HepG2 (cell line): ENCODE results near the gene SEMA3C. TPM values are rescaled to one million over a fixed set of nuclear protein-coding genes. Genes with fewer than 3 reads are reported as not detected.
A peak's percentile ranks its signal among the peaks of the same experiment; 100 is the strongest.
"Not testable (repeated sequence)": the region's sequence is repeated elsewhere in the genome, so short reads cannot be mapped to it uniquely, and the experiment has no call there.

ENCODE experiments used
- ATAC-seq: fragments of 200-7000 bp; cut with Tn5 transposase; 3 replicates; pipeline ENCODE4 v1.9.1; 2020; ENCODE audit warnings: mild to moderate bottlenecking, moderate library complexity
- BruUV-seq: library from RNA; stranded (reverse); fragments of 400-500 nt; replicated peaks from 2 replicates; lab custom pipeline; 2021; lab: Mats Ljungman, UMichigan
- CTCF ChIA-PET: fragments of 300-600 bp; formaldehyde crosslinking; extraction: SDS; loops from one replicate; lab custom pipeline; 2021; ENCODE audit warnings: low total read pairs, inconsistent platforms, low intra/inter-chr PET ratio; lab: Yijun Ruan, JAX
- POLR2A ChIA-PET: fragments of 350-600 bp; sonication (Branson Sonifier 250); formaldehyde crosslinking; loops from one replicate; lab custom pipeline; 2020; ENCODE audit warnings: antibody characterized with exemption, inconsistent platforms; lab: Yijun Ruan, JAX
- DNase-seq: peaks from one replicate; pipeline ENCODE4 v3.0.0-alpha.2; 2015; ENCODE audit warnings: low spot score
- FAIRE-seq: peaks from 3 replicates; lab custom pipeline; 2011; peaks lifted over from hg19 to GRCh38; lab: Jason Lieb, UNC
- H2AFZ ChIP-seq: one replicate; pipeline ENCODE4 v1.6.1; 2011; ENCODE audit warnings: low read length, inconsistent platforms
- H3K27ac ChIP-seq: fragments of 300-600 bp; 3 replicates; pipeline ENCODE4 v1.8.0; 2011; ENCODE audit warnings: mixed run types, mild to moderate bottlenecking, mixed read lengths, low read length, inconsistent platforms; ENCODE audit not compliant: insufficient read depth; ENCODE audit errors: extremely low read length
- H3K27me3 ChIP-seq, 2 experiments: fragments of 200-600 bp in 1 of 2; 2 replicates in 1 of 2; 3 replicates in 1 of 2; pipeline versions ENCODE4 v1.6.0 to v1.8.0; 2011; ENCODE audit warnings: low read length in 2 of 2, mild to moderate bottlenecking in 2 of 2, moderate library complexity in 2 of 2, inconsistent platforms in 1 of 2; ENCODE audit not compliant: insufficient read depth in 2 of 2, control insufficient read depth in 1 of 2
- H3K36me3 ChIP-seq, 2 experiments: fragments of 200-600 bp in 1 of 2; replicated peaks in 1 of 2; 2 replicates in 1 of 2; 3 replicates in 1 of 2; pipeline versions ENCODE4 v1.5.1 to v1.8.0; 2011; ENCODE audit warnings: low read length in 2 of 2, inconsistent platforms in 1 of 2; ENCODE audit not compliant: insufficient read depth in 2 of 2, control insufficient read depth in 1 of 2
- H3K4me1 ChIP-seq: 2 replicates; pipeline ENCODE4 v1.5.1; 2012; ENCODE audit warnings: low read length, inconsistent platforms; ENCODE audit not compliant: insufficient read depth
- H3K4me2 ChIP-seq: 2 replicates; pipeline ENCODE4 v1.6.0; 2011; ENCODE audit warnings: low read depth, low read length, inconsistent platforms
- H3K4me3 ChIP-seq, 3 experiments: fragments of 200-600 bp in 1 of 3; sonication (generic), shearing (Covaris generic) in 1 of 3; replicated peaks in 1 of 3; 2 replicates each; pipeline ENCODE4 v1.5.1; 2011 to 2016; ENCODE audit warnings: low read length in 3 of 3, inconsistent platforms in 2 of 3, low read depth in 2 of 3, mild to moderate bottlenecking in 2 of 3, control low read depth in 1 of 3, mixed read lengths in 1 of 3; ENCODE audit not compliant: insufficient read depth in 1 of 3
- H3K79me2 ChIP-seq: one replicate; pipeline ENCODE4 v1.6.1; 2011; ENCODE audit warnings: low read length, inconsistent platforms; ENCODE audit not compliant: insufficient read depth
- H3K9ac ChIP-seq: 2 replicates; pipeline ENCODE4 v1.6.0; 2011; ENCODE audit warnings: mild to moderate bottlenecking, low read depth, low read length, inconsistent platforms; ENCODE audit not compliant: insufficient read depth
- H3K9me3 ChIP-seq: 2 replicates; pipeline ENCODE4 v1.5.1; 2012; ENCODE audit warnings: mild to moderate bottlenecking, low read length
- H4K20me1 ChIP-seq: 2 replicates; pipeline ENCODE4 v1.6.0; 2011; ENCODE audit warnings: inconsistent platforms, mild to moderate bottlenecking, low read length, moderate library complexity; ENCODE audit not compliant: insufficient read depth
- CREB1 ChIP-seq, 2 experiments: fragments of 450-650 bp in 1 of 2; IDR thresholded peaks; 2 replicates each; pipeline ENCODE4 v1.6.1; 2016 to 2017; ENCODE audit warnings: control low read depth in 1 of 2, mild to moderate bottlenecking in 1 of 2, missing compliant biosample characterization in 1 of 2, missing genetic modification characterization in 1 of 2
- MAFF ChIP-seq: IDR thresholded peaks from 2 replicates; pipeline ENCODE4 v1.6.1; 2011; ENCODE audit warnings: low read depth, low read length, improper control_type of control experiment
- MAFK ChIP-seq, 2 experiments: IDR thresholded peaks in 1 of 2; conservative IDR thresholded peaks in 1 of 2; 2 replicates each; pipeline ENCODE4 v1.6.1; 2011; ENCODE audit warnings: improper control_type of control experiment in 2 of 2, low read length in 2 of 2
- NFYC ChIP-seq: IDR thresholded peaks from 2 replicates; pipeline ENCODE4 v1.6.1; 2016; ENCODE audit warnings: missing genetic modification reagents, missing compliant biosample characterization
- WGBS: methylation state at CpG from one replicate; pipeline ENCODE4 v1.1.6; 2017; ENCODE audit warnings: low lambda C conversion rate; 5-methylcytosine and 5-hydroxymethylcytosine counted together
- in situ Hi-C: cut with HindIII; loops from 2 replicates; pipeline ENCODE4 v1.10.0; 2017; ENCODE audit warnings: low pct_unique_long_range_greater_than_20kb; ENCODE audit not compliant: extremely low pct_ligation_motif_present
- intact Hi-C: fragments of 100-400 bp; cut with micrococcal nuclease; formaldehyde crosslinking; loops from one replicate; pipeline ENCODE4 v1.10.0; 2022; ENCODE audit not compliant: unreplicated experiment
- polyA plus RNA-seq, 8 experiments: library from polyadenylated mRNA; depleted of rRNA in 3 of 8; stranded (reverse) in 7 of 8; unstranded in 1 of 8; fragments of >200 nt; fragmentation: Illumina TruSeq in 4 of 8; extraction: Trizol in 4 of 8; gene quantifications; 2 replicates each; pipeline versions ENCODE4 v1.2.1 to v1.2.3, GENCODE V29; 2011 to 2016; ENCODE audit warnings: low read depth in 4 of 8, missing spikeins in 1 of 8, mixed read lengths in 1 of 8; ENCODE audit not compliant: insufficient read depth in 1 of 8
- total RNA-seq, 5 experiments: library from RNA; depleted of rRNA; stranded (reverse); fragments of >200 nt; fragmentation: Illumina TruSeq; extraction: Trizol; gene quantifications; 2 replicates each; pipeline ENCODE4 v1.2.3, GENCODE V29; 2016; ENCODE audit warnings: low read depth in 1 of 5
- TF ChIP-seq, protein P1 (sequence below): sonication (generic); formaldehyde crosslinking; IDR thresholded peaks from 2 replicates; pipeline ENCODE4 v1.8.1; 2023; ENCODE audit warnings: mild to moderate bottlenecking, inconsistent platforms, moderate library complexity, missing genetic modification reagents, borderline replicate concordance

SEMA3C gene
- total and polyA plus RNA-seq, 2 of the 13 experiments (the other 11 are each of a cell fraction or from before 2014, with no cell fraction given): 0.05 to 0.13 TPM

- in situ Hi-C loops (loop anchor here (10.0 kb wide), 1 partner anchor 325 kb away; no protein-coding TSS in a partner anchor), intact Hi-C loops (loop anchor here (10.0 kb wide), 1 partner anchor 545 kb away; no protein-coding TSS in a partner anchor)
- H3K9me3 ChIP-seq: no peaks in the 10 kb centered on the region
- no peak overlapping the region for H3K4me3 ChIP-seq
- H3K36me3 ChIP-seq: no peaks in the 10 kb centered on the region
- no peak overlapping the region for H3K4me2 ChIP-seq
- H4K20me1 ChIP-seq: no peaks in the 10 kb centered on the region
- POLR2A ChIA-PET: no interaction called here
- H3K27me3 ChIP-seq: no peaks in the 10 kb centered on the region
- 0% methylated on average over 2 of the region's 3 CpGs for WGBS
- TF ChIP-seq, protein P1, sequence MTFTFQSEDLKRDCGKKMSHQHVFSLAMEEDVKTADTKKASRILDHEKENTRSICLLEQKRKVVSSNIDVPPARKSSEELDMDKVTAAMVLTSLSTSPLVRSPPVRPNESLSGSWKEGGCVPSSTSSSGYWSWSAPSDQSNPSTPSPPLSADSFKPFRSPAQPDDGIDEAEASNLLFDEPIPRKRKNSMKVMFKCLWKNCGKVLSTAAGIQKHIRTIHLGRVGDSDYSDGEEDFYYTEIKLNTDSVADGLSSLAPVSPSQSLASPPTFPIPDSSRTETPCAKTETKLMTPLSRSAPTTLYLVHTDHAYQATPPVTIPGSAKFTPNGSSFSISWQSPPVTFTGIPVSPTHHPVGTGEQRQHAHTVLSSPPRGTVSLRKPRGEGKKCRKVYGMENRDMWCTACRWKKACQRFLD (CRISPR knock-in tag): no peak
- TF ChIP-seq CREB1 (IDR thresholded peaks at IDR 0.05) (0 out of 2 replicates have a peak, but pooled peaks have one; percentile 29), CREB1 (CRISPR knock-in tag; IDR thresholded peaks at IDR 0.05) (no peak)
- no TSS peak for BruUV-seq
- CTCF ChIA-PET: no interaction called here
- no peaks in the 10 kb centered on the region for H3K79me2 ChIP-seq
- no peak overlapping the region for H2AFZ ChIP-seq
- DNase-seq (no peak), ATAC-seq (no peak), FAIRE-seq (no peak)
- no peak overlapping the region for H3K27ac ChIP-seq
- H3K4me1 ChIP-seq: no peaks in the 10 kb centered on the region
- H3K9ac ChIP-seq: no peak overlapping the region
Measured at GRCh38 chr7:80929619-80930018, 10.8 kb upstream of the SEMA3C start.

DNA sequence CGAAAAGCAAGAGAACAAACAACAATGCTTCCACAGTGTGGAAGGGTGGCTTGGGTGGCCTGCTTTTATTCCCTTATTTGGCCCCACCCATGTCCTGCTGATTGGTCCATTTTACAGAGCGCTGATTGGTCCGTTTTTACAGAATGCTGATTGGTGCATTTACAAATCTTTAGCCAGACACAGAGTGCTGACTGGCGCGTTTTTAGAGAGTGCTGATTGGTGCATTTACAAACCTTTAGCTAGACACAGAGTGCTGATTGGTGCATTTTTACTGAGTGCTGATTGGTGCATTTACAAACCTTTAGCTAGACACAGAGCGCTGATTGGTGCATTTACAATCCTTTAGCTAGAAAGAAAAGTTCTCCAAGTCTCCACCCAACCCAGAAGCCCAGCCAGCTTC lies 8.1 kb upstream of the SEMA3C start:
- H2AFZ ChIP-seq, H3K79me2 ChIP-seq, CTCF ChIA-PET, H3K27me3 ChIP-seq, H3K27ac ChIP-seq, ATAC-seq, H3K4me3 ChIP-seq, POLR2A ChIA-PET, H3K9me3 ChIP-seq, H3K9ac ChIP-seq, H3K4me1 ChIP-seq, H3K36me3 ChIP-seq, H4K20me1 ChIP-seq, H3K4me2 ChIP-seq, FAIRE-seq, BruUV-seq, DNase-seq: not testable (repeated sequence)
- in situ Hi-C loops (loop anchor here (10.0 kb wide), 1 partner anchor 328 kb away; no protein-coding TSS in a partner anchor), intact Hi-C loops (loop anchor here (10.0 kb wide), 1 partner anchor 548 kb away; no protein-coding TSS in a partner anchor)
- TF ChIP-seq MAFK (conservative IDR thresholded peaks at IDR 0.05 in 1 of 2, IDR thresholded peaks at IDR 0.05 in 1 of 2; ENCODE audit: low read length in 2 of 2) (peak; percentile 6 to 47; a peak in 2 of 4 replicates), MAFF (peak; percentile 34; the same call in 1 of the 2 replicates), NFYC (CRISPR knock-in tag) (peak; percentile 23; the same call in 1 of the 2 replicates)
- WGBS: 21% methylated on average over 6 of the region's 6 CpGs
